Keratinocyte (primary cell): ENCODE measurements around the gene RASAL3. TPM values are rescaled to one million over a fixed set of nuclear protein-coding genes. Genes with fewer than 3 reads are reported as not detected.
A peak's percentile ranks its signal among the peaks of the same experiment; 100 is the strongest.

Experiments used
- DNase-seq: peaks from one replicate; pipeline ENCODE4 v3.0.0-alpha.2; 2011; ENCODE audit warnings: low read depth, missing footprints, low spot score
- FAIRE-seq: peaks from 2 replicates; lab custom pipeline; 2011; peaks lifted over from hg19 to GRCh38; lab: Jason Lieb, UNC
- H2AFZ ChIP-seq: 2 replicates; pipeline ENCODE4 v1.6.0; 2012; ENCODE audit warnings: low read length, control low read depth, inconsistent platforms; ENCODE audit not compliant: control insufficient read depth
- H3K27ac ChIP-seq: 2 replicates; pipeline ENCODE4 v1.5.1; 2011; ENCODE audit warnings: low read length; ENCODE audit not compliant: control insufficient read depth, insufficient read depth
- H3K27me3 ChIP-seq: 3 replicates; pipeline ENCODE4 v1.6.0; 2011; ENCODE audit warnings: low read length; ENCODE audit not compliant: control insufficient read depth, insufficient read depth; ENCODE audit errors: extremely low read depth
- H3K36me3 ChIP-seq, 2 experiments: 2 replicates in 1 of 2; 3 replicates in 1 of 2; pipeline ENCODE4 v1.5.1; 2011; ENCODE audit warnings: low read length in 2 of 2, mild to moderate bottlenecking in 1 of 2; ENCODE audit not compliant: control insufficient read depth in 2 of 2, insufficient read depth in 2 of 2; ENCODE audit errors: extremely low read depth in 1 of 2
- H3K4me1 ChIP-seq: 3 replicates; pipeline ENCODE4 v1.5.1; 2011; ENCODE audit warnings: low read length; ENCODE audit not compliant: control insufficient read depth, insufficient read depth; ENCODE audit errors: extremely low read depth
- H3K4me2 ChIP-seq: 3 replicates; pipeline ENCODE4 v1.6.0; 2011; ENCODE audit warnings: low read depth, low read length; ENCODE audit not compliant: control insufficient read depth, insufficient read depth; ENCODE audit errors: extremely low read depth
- H3K4me3 ChIP-seq, 3 experiments: fragments of 200-600 bp in 1 of 3; sonication (generic) in 1 of 3; 2 replicates in 2 of 3; 3 replicates in 1 of 3; pipeline ENCODE4 v1.5.1; 2011 to 2016; ENCODE audit warnings: low read length in 3 of 3, mild to moderate bottlenecking in 3 of 3, control low read depth in 2 of 3, inconsistent platforms in 1 of 3, low read depth in 1 of 3, mixed read lengths in 1 of 3, mixed run types in 1 of 3, moderate library complexity in 1 of 3; ENCODE audit not compliant: control insufficient read depth in 2 of 3, insufficient read depth in 2 of 3; ENCODE audit errors: extremely low read depth in 1 of 3
- H3K79me2 ChIP-seq: 2 replicates; pipeline ENCODE4 v1.6.0; 2012; ENCODE audit warnings: low read length; ENCODE audit not compliant: control insufficient read depth, insufficient read depth
- H3K9ac ChIP-seq: 3 replicates; pipeline ENCODE4 v1.6.0; 2011; ENCODE audit warnings: low read length; ENCODE audit not compliant: control insufficient read depth, insufficient read depth; ENCODE audit errors: extremely low read depth
- H3K9me1 ChIP-seq: 3 replicates; pipeline ENCODE4 v1.6.0; 2011; ENCODE audit warnings: low read length; ENCODE audit not compliant: control insufficient read depth, insufficient read depth; ENCODE audit errors: extremely low read depth
- H3K9me3 ChIP-seq: 2 replicates; pipeline ENCODE4 v1.5.1; 2012; ENCODE audit warnings: low read depth, low read length; ENCODE audit not compliant: control insufficient read depth
- H4K20me1 ChIP-seq: 3 replicates; pipeline ENCODE4 v1.6.0; 2011; ENCODE audit warnings: low read length; ENCODE audit not compliant: control insufficient read depth, insufficient read depth; ENCODE audit errors: extremely low read depth
- EZH2 ChIP-seq: IDR thresholded peaks from one replicate; pipeline ENCODE4 v1.6.1; 2012; ENCODE audit warnings: inconsistent platforms, mild to moderate bottlenecking, low read length, moderate library complexity
- dilution Hi-C: fragments of 300-500 bp; cut with MboI; formaldehyde crosslinking; loops from one replicate; pipeline ENCODE4 v1.7.0; 2020; ENCODE audit warnings: low sequenced_read_pairs; ENCODE audit not compliant: extremely low pct_ligation_motif_present
- polyA plus RNA-seq, 5 experiments: library from polyadenylated mRNA; depleted of rRNA in 3 of 5; stranded (reverse) in 3 of 5; stranded (forward) in 1 of 5; unstranded in 1 of 5; fragments of >200 nt; gene quantifications; 1 replicate in 1 of 5; 2 replicates in 3 of 5; 3 replicates in 1 of 5; pipeline versions ENCODE4 v1.2.1 to v1.2.3, GENCODE V29; 2011 to 2012; ENCODE audit warnings: missing spikeins in 2 of 5, low read depth in 1 of 5, low replicate concordance in 1 of 5
- TF ChIP-seq, protein P1 (sequence below), 3 experiments: IDR thresholded peaks in 1 of 3; conservative IDR thresholded peaks in 1 of 3; optimal IDR thresholded peaks in 1 of 3; 2 replicates in 2 of 3; 3 replicates in 1 of 3; pipeline versions ENCODE3 to v1.5.1; 2011; ENCODE audit warnings: low read length in 3 of 3, mild to moderate bottlenecking in 3 of 3, moderate library complexity in 2 of 3, control low read depth in 1 of 3, inconsistent platforms in 1 of 3; ENCODE audit not compliant: insufficient read depth in 2 of 3; ENCODE audit errors: extremely low read depth in 1 of 3

Gene RASAL3
- polyA plus RNA-seq, 1 donor (not counting 4 experiments of a cell fraction or from before 2014, with no cell fraction given), result not detected

DNA sequence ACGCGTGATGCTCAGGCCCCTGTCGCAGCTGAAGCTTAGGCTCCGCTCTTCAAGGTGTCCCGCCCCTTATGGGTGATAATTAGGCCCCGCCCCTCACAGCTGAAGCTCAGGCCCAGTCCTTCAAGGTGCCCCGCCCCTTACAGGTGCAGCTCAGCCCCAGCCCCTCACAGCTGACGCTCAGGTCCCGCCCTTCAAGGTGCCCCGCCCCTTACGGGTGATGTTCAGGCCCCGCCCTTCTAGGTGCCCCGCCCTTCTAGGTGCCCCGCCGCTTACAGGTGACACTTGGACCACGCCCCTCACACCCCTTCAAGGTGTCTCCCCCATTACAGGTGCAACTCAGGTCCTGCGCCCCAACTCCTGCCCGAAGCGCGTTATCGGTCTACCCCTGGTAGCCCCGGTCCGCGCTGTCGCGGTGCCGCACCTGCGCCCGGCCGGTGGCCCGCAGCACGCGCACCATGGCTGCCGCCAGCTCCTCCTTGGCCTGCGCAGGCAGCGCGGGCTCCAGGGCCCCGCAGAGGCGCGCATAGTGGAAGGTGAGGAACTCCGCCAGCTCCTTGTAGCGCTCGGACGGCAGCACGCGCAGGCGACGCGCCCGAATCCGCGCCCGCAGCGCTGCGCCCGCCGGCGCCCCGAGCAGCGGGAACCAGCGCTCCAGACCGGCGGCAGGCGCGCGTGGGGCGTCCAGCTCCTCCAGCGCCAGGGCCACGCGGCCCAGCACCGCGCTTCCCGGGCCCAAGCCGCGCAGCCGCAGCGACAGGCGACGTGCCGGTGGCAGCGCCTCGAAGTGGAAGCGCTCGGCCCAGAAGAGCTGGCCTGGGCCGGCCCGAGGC lies 7.3 kb downstream of the RASAL3 start:
- H3K36me3 ChIP-seq, result no peaks in the 10 kb centered on the region
- peak overlapping the region; percentile 48 for H3K4me2 ChIP-seq
- no peaks in the 10 kb centered on the region for H3K79me2 ChIP-seq
- no peak for DNase-seq
- peaks cover 69% of the 10 kb centered on the region for H3K27me3 ChIP-seq
- dilution Hi-C loops, result no loop called here
- no peak for FAIRE-seq
- H3K4me3 ChIP-seq, result no peak overlapping the region
- H3K27ac ChIP-seq, result no peak overlapping the region
- no peaks in the 10 kb centered on the region for H3K9me3 ChIP-seq
- no peak overlapping the region for H3K9ac ChIP-seq
- no peaks in the 10 kb centered on the region for H3K9me1 ChIP-seq
- H3K4me1 ChIP-seq, result peaks cover 3% of the 10 kb centered on the region
- no peak overlapping the region for H2AFZ ChIP-seq
- no peaks in the 10 kb centered on the region for H4K20me1 ChIP-seq
- no peak for TF ChIP-seq EZH2
- TF ChIP-seq, protein P1, sequence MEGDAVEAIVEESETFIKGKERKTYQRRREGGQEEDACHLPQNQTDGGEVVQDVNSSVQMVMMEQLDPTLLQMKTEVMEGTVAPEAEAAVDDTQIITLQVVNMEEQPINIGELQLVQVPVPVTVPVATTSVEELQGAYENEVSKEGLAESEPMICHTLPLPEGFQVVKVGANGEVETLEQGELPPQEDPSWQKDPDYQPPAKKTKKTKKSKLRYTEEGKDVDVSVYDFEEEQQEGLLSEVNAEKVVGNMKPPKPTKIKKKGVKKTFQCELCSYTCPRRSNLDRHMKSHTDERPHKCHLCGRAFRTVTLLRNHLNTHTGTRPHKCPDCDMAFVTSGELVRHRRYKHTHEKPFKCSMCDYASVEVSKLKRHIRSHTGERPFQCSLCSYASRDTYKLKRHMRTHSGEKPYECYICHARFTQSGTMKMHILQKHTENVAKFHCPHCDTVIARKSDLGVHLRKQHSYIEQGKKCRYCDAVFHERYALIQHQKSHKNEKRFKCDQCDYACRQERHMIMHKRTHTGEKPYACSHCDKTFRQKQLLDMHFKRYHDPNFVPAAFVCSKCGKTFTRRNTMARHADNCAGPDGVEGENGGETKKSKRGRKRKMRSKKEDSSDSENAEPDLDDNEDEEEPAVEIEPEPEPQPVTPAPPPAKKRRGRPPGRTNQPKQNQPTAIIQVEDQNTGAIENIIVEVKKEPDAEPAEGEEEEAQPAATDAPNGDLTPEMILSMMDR (optimal IDR thresholded peaks at IDR 0.05 in 1 of 3, IDR thresholded peaks at IDR 0.05 in 1 of 3, conservative IDR thresholded peaks at IDR 0.05 in 1 of 3; ENCODE audit: extremely low read depth in 1 of 3, insufficient read depth in 2 of 3, low read length in 3 of 3), result no peak

DNA sequence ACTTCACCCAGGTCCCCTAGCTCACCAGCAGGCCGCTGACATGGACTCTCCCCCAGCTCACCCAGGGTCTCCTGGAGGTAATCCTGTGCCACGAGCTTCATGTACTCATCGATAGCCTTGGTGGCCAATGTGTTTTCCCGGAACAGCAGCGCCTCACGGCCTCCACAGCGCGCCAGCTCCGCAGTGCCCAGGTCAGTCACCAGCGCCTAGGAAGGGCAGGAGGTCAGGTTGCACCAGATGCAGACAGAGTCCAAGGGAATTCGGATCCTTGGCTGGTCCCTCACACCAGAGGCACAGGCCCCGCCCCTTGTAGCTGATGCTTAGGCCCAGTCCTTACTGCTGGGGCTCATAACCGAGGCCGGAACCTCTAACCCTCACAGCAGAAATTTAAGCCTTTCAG lies 7.9 kb downstream of the RASAL3 start:
- no peak for DNase-seq

More for the DNA sequence above, 7.9 kb downstream of the RASAL3 start:
- dilution Hi-C loops, result no loop called here
- no peak overlapping the region for H3K4me3 ChIP-seq
- no peaks in the 10 kb centered on the region for H3K79me2 ChIP-seq
- TF ChIP-seq, protein P1 (optimal IDR thresholded peaks at IDR 0.05 in 1 of 3, IDR thresholded peaks at IDR 0.05 in 1 of 3, conservative IDR thresholded peaks at IDR 0.05 in 1 of 3; ENCODE audit: extremely low read depth in 1 of 3, insufficient read depth in 2 of 3, low read length in 3 of 3), result no peak
- TF ChIP-seq EZH2, result no peak
- H3K4me2 ChIP-seq, result no peak overlapping the region
- no peaks in the 10 kb centered on the region for H3K9me3 ChIP-seq
- H3K36me3 ChIP-seq, result no peaks in the 10 kb centered on the region
- no peak overlapping the region for H2AFZ ChIP-seq
- peaks cover 67% of the 10 kb centered on the region for H3K27me3 ChIP-seq
- H3K9me1 ChIP-seq, result no peaks in the 10 kb centered on the region
- FAIRE-seq, result no peak
- peaks cover 3% of the 10 kb centered on the region for H3K4me1 ChIP-seq
- H3K27ac ChIP-seq, result no peak overlapping the region
- no peak overlapping the region for H3K9ac ChIP-seq
- H4K20me1 ChIP-seq, result no peaks in the 10 kb centered on the region
